Peyer's patch (tissue), 4 donors: ENCODE results near the gene PLXNA2.

Experiments
- CTCF ChIP-seq, 6 experiments: fragments of 450-650 bp in 4 of 6; fragments of 200-600 bp in 2 of 6; sonication (generic) in 1 of 6; IDR thresholded peaks; one replicate each; pipeline ENCODE4 v1.5.1; 2017 to 2019; ENCODE audit warnings: antibody characterized with exemption in 6 of 6, mild to moderate bottlenecking in 3 of 6, moderate library complexity in 1 of 6
- POLR2A ChIP-seq, 2 donors: fragments of 450-650 bp; IDR thresholded peaks; one replicate each; pipeline ENCODE4 v1.5.1; 2017; ENCODE audit warnings: antibody characterized with exemption in 2 of 2, mild to moderate bottlenecking in 2 of 2, moderate library complexity in 2 of 2

GRCh38 chr1:208108646-208109330, 135.4 kb downstream of the PLXNA2 start:
- TF ChIP-seq CTCF (IDR thresholded peaks at IDR 0.05) (no peak), POLR2A (IDR thresholded peaks at IDR 0.05) (no peak)
